CD4-positive, alpha-beta T cell treated with Interleukin-6 for 4 hours (primary cell): ENCODE results near the gene ZDHHC16.

Source experiments
- DNase-seq: peaks from one replicate; pipeline ENCODE4 v3.0.0-alpha.2; 2020; ENCODE audit warnings: mixed read lengths

ZDHHC16 gene

GRCh38 chr10:97482381-97482780, 36.4 kb downstream of the ZDHHC16 start:
- DNase-seq: no peak

GRCh38 chr10:97483506-97483905, 37.5 kb downstream of the ZDHHC16 start:
- no peak for DNase-seq

- no peak for DNase-seq
Measured at GRCh38 chr10:97483921-97484320, 37.9 kb downstream of the ZDHHC16 start.

- DNase-seq: no peak
Measured at GRCh38 chr10:97485647-97486281, 39.8 kb downstream of the ZDHHC16 start.

- no peak for DNase-seq
Measured at GRCh38 chr10:97490592-97490991, 44.6 kb downstream of the ZDHHC16 start.

- no peak for DNase-seq
Measured at GRCh38 chr10:97494151-97494550, 48.2 kb downstream of the ZDHHC16 start.

- peak; percentile 26 for DNase-seq
Measured at GRCh38 chr10:97494863-97495506, 49.0 kb downstream of the ZDHHC16 start.

GRCh38 chr10:97497572-97498075, 51.6 kb downstream of the ZDHHC16 start:
- DNase-seq: peak; percentile 75

- peak; percentile 100 for DNase-seq
Measured at GRCh38 chr10:97498076-97498840, 52.3 kb downstream of the ZDHHC16 start, which contains the start of gene MMS19. Gene MMS19 (minus strand): TSS chr10:97498422. CDS start chr10:97498384, 38 bp downstream.

- peak; percentile 44 for DNase-seq
Measured at GRCh38 chr10:97498841-97499560, 53.0 kb downstream of the ZDHHC16 start, which contains the start of gene UBTD1. Gene UBTD1 (plus strand): TSS chr10:97498924. CDS start chr10:97499204, 280 bp downstream.

- no peak for DNase-seq
Measured at GRCh38 chr10:97499561-97500296, 53.8 kb downstream of the ZDHHC16 start.

GRCh38 chr10:97500297-97500575, 54.3 kb downstream of the ZDHHC16 start:
- no peak for DNase-seq

GRCh38 chr10:97502916-97503315, 56.9 kb downstream of the ZDHHC16 start:
- no peak for DNase-seq

- no peak for DNase-seq
Measured at GRCh38 chr10:97503406-97503805, 57.4 kb downstream of the ZDHHC16 start.

- no peak for DNase-seq
Measured at GRCh38 chr10:97505152-97505551, 59.2 kb downstream of the ZDHHC16 start.

- DNase-seq: no peak
Measured at GRCh38 chr10:97506199-97506991, 60.4 kb downstream of the ZDHHC16 start.
